Effector CD8-positive, alpha-beta T cell (primary cell): ENCODE measurements around the gene MYO1B.

ENCODE experiments used
- DNase-seq: peaks from one replicate; lab custom pipeline; 2025; lab: John Stamatoyannopoulos, UW

The MYO1B gene

DNA sequence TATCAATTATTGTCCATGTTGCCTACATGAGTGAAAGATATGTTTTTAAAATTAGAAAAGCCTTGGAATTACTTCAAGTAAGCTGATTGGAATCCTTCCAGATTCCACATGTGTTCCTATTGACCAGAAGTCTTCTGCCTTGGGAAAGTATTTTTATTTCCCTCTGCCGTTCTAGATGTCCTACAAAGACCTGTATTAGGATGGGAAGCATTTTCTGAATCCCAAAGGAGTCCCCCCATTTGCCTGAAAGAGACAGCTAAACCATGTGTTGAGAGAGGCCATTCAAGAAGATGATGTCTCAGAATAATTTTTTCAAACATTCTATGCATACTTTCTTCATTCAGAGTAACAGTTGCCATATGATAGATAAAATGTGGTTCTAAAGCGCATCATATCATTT is 19.0 kb upstream of the MYO1B start:
- no peak for DNase-seq

DNA sequence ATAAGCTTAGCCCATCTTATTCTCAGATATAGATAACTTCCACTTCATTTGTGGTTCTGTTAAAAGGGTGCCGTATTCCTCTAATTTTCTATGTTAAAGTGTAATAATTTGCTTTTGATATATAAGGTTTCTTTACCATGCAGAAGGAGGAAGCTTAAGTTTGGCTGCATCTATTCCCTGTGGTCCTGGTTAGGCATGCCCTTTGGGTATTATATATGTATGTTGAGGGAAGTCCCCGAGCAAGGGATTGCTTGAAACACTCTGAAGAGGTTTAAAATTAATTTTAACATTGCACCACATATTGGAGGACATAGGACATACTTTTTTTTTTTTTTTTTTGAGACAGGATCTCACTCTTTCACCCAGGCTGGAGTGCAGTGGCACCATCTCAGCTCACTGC is 16.9 kb upstream of the MYO1B start:
- no peak for DNase-seq

DNA sequence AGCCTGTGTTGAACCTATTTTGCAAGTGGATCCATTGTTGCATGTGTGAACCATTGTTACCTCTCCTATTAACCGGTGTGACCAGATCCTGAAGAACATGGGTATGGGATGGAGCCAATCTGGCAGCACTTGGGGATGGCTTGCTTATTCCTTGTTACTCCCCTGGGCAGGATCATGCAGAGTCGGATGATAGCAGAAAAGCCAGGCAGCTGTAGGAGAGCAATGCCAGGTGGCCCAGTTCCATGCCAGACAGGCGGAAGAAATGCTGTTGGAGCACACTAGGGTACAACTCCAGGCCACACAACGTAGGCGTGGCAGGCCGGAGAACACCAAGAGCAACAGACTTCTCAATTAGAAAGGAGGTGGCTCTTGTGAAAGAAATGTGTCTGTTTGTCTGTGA is 16.3 kb upstream of the MYO1B start:
- DNase-seq, result no peak

DNA sequence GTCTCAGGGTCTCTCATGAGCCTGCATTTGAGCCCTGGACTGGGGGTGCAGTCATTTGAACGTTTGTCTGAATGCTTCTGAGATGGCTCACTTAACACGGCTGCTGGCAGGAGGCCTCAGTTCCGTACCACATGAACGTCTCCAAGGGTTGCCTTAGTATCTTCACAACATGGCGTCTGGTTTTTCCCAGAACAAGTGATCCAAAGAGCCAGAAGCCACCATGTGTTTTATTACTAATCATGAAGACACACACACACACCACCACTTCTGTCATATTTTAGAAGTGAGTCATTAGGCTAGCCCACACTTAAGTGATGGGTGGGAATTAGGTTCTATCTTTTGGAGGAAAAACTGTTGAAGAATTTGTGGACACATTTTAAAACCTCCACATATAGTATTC is 15.0 kb upstream of the MYO1B start:
- DNase-seq, result no peak

DNA sequence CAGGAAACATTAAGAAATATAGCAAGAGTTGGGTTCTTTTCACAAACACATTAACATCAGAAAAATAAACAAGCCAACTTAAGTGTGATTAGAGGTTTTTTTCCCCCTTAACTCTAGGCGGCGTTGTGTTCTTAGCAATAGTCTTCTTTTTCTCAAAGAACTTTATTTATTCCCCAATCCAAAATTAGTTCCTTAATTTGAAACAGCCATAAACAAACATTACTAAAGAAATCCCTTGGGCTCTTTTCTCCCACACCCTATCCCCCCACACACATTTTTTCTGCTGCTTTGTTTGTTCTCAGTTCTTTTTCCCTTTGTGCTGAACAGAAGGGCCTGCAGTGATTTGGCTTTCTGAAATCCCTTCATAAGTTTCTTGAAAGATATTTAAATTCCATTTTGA is 13.2 kb upstream of the MYO1B start:
- DNase-seq, result no peak

DNA sequence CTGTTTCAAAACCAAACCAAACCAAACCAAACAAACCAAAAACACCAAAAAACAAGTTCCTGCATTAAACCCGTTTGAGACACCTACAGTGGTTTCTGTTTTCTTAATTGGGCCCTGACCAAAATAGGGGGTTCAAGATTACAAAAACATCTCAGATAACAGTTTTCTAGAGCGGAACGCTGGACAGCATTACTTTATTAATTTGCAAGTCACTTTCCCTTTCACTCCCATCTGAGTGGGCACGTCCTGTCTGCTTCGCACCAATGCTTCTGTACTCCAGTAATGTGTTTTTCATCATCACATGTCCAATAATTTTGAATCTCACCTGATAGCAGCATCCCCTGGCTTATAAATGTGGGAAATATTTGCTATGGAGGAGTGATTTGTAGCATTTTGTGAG is 11.7 kb upstream of the MYO1B start:
- DNase-seq, result no peak

DNA sequence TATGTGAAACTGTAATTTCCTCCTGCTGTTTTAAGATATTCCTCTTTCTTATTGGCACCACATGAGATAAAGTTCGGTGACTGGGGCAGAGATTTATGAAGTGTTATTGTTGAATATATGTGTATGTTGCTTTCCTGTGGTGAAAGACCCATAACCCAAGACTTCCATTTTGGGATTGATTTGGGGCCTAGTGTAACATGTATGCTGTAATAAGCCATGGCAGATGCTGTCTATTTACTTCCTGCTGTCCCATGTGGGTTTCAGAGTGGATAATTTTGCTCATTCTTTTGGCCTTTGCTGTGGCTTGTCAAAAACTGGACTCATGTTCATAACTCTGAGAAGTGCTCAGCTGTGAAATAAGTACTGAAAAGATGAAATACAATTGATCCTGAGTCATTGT is 10.8 kb upstream of the MYO1B start:
- DNase-seq, result no peak

DNA sequence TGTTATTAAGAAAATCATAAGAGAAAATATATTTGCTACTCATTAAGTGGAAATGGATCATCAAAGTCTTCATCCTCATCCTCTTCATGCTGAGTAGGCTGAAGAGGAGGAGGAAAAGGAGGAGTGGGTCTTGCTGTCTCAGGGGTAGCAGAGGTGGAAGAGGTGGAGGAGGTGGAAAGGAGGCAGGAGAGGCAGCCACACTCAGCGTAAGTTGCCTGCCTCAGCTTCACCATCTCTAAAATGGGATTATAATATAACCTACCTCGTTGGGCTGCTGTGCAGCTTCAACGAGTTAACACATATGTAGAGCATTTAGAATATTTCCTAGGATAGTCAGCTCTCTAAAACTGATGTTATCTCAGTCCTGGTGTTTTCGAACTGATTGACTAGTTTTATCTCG is 4.3 kb upstream of the MYO1B start:
- DNase-seq, result no peak

DNA sequence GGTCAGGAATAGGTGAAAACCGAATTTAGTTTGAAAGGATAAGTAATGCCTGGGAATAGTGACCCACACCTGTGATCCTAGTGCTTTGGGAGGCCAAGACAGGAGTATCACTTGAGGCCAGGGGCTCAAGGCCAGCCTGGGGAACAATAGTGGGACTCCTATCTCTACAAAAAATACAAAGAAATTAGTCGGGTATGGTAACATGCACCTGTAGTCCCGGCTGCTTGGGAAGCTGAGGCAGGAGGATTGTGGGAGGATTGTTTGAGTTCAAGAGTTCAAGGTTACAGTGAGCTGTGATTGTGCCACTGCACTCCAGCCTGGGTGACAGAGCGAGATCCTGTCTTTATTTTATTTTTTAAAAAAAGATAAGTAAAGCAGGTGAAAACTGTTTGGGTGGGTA is 3.8 kb upstream of the MYO1B start:
- DNase-seq, result no peak

DNA sequence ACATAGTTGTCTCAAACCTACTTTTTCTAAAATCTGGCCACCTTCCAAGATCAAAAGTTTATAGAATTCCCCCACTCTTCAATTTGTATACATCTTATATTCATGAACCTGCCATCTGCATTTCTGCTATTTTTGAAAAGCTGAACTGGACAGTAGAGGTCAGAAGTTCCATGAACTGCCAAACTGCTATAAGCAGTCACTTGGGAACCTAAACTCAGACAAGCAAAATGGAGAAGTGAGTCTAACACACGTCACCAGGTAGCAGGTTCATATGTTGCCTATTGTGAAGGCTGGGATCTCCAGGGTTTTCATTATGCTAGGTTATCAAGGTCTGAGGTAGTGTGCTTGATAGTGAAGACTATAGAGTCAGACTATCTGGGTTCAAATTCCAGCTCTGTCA is 2.0 kb upstream of the MYO1B start:
- DNase-seq, result no peak

DNA sequence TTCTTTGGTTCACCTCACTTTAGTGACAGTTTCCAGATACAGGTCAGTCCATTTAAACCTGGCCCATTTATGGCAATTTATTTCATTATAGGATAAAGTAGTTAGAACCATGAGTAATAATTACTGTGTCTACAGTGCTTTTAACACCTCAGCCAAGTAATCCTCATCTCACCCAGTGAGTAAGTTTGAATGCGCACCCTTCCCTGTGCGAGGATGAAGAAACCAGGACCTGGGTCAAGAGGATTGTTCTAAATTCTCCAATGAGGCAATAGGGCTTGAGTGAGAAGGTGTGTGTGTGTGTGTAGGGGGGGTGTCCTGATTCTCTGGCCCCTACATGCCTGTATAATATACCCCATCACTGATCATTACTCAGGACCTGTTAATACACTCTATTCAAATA is 854 bp upstream of the MYO1B start:
- DNase-seq, result no peak

DNA sequence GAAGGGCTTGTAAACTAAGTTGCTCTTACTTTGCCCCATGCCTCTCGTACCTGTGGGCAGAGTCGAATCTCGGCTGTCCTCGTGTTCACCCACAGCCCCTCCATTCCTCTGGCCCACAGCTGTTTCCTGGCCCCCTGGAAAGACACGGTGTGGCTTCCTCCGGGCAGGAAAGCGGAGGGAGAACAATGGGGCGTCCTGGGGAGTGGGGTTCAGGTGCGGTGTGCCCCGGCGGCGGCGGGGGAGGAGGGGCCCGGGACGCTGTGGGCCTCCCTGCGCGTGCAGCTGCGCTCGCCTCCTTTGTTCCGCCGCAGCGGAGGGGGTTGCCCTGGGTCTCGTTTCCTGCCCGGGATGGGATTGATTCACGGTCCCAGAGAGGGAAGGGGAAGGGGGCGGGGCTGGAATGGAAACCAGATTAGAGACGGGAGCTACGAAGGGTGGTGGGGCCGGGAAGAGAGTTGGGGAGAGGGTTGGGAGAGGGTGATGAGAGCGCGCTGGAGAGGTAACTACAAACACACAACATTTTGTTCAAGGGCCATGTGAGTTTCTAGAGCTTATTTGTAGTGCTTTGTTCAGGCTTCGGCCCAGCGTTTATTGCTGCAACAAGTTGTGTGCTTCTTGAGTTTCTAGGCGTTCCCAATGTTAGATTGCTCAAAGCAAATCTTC is 796 bp downstream of the MYO1B start:
- no peak for DNase-seq

DNA sequence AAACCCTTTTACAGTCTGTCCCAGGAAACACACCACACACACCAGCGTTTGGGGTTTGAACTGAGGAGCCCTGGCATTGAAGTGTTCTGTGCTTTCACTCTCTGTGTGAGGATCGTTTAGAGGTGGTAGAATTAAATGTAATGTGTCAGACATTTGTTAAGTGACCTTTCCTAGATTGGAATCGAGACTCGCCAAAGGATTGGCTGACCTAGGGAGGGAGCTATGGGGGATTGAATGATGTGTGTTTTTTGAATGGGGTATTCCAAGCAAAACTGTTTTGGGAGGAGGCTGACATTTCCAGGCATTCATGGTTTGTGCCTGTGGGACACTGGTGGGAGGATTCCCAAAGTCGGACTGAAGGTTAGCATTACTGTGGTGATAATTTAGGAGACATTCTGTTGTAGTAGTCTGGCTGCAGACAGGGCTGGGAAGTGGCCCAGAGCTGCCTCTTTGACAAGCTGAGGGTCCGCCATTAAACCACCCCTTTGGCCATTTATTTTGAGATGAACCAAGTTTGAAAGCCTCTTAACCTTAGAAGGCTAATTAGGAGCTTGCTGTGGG is 1.7 kb downstream of the MYO1B start:
- no peak for DNase-seq

DNA sequence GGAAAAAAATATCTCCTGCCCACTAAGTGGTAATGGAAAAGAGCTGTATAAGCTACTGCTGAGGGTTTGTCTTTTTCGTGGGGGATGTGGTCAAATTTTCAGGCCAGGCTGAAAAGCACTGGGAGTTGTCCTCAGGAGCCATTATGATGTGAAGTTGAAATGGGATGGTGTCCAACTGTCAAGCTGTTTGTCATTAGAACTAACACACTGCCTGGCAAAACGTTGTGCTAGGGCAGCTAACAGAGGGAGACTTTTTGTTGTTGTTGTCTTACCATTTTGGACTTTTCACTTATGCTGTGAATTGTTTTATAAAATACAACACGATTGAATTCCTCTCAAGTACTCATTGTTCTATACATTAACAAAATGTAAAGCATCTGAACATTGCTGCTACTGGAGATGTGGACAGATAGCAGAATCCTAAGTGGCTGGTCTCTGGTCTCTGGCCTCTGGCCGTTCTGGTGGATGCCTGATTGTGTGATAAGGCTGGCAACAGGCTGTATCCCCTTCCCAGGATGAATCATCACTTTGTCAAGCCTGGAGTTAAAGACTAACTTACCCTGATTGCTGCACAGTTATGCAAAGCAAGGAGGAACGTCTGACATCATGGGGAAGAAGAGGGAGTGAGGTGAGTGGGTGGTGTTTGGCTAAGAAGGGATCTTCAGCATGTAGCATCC is 2.3 kb downstream of the MYO1B start:
- DNase-seq, result no peak

DNA sequence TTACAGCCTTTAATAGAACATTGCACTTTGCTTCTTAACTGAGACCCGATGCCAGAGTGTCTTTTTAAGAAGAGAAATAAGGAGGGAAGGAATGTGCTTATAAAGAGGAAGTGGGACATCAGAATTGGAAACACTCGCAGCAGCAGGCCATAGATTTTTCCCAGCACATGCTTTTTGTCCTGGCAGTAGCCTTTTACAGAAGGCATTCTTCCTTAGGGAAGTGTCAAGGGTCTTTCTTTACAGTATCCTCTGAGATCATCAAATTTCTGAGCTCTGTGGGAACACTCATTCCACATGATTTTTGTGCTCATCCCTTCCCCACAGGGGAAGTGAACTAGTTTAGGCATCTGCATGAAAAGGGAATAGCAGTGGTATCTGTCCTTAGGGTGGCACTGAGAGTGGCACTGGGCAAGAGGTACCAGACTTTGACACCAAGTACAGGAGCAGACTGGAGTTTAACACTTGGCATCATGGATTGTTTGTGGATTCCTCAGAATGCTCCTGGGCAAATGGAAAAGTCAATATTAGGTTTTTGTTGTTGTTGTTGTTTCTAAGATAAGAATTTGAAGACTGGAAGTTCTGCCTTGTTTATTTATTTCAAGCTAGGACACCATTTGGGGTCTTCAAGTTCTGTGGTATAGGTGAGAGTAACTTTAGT is 4.1 kb downstream of the MYO1B start:
- DNase-seq, result no peak

DNA sequence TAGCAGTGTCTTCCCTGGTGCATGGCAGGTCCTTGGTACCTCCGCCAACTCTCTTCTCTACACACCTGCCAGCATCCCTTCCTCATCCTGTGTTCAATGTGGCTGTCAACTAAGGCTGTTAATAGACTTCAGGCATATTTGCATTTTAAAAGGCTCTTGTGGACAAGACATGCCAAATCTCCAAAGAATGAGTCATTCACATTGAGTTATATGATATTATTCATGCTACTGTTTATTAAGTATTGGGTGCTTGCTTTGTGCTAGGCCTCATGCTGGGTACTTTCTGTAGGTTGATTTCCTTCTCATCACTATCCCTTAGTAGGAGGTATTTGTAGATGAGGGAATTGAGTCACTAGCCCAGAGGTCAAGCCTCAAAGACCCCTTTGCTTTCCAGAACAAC is 5.2 kb downstream of the MYO1B start:
- no peak for DNase-seq

DNA sequence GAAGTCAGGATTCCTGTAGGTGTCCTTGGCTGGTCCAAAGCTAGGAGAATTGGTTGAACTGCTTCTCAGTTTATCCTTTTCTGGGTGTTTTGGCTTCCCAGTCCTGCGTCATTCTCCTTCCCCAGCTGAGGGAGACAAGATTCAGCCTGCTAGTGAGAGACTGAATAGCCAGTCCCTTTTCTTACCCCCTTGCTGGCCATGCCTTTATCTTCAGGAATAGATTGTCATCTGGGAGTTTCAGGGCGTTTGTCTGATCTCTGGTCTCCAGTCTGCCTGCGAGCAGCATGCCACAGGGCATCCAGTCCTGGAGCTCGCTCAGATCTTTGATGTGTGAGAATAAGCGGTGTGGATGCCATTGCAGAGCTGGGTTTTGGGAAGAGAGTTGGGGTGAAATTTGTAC is 5.8 kb downstream of the MYO1B start:
- DNase-seq, result no peak

DNA sequence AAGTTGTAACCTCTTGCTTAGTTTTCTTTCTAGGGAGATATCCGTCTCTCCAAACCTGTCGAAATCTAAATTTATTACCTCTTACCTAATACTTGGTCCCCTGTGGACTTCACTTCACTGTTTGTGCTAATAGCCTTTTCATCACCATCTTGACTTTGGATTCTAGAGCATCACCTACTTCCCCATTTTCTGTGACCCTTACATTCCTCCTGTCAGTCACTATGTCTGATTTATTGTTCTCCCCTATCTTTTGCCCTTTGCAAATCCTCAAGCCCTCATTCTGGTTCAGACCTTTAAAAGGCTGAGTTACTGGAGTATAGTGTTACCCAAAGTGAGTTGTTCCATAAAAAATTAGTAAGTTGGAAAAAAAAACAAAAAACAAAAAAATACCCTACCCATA is 7.5 kb downstream of the MYO1B start:
- no peak for DNase-seq

DNA sequence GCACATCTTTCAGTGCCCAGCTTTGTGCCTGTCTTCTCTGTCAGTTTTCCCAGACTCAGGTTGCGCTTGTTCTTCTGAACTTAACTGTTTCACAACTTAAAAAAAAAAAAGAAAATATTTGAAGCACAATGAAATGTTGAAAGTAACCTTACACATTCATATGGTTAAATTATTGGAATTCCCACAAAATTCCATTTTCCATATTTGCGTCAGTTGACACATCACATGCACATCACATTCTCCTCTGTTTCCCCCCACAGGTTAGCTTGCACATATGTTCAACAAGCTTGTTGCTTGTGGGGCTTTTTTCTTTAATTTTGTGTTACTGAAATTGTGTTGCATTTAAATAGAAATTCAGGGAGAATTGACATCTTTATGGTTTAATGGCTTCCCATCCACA is 8.3 kb downstream of the MYO1B start:
- no peak for DNase-seq

DNA sequence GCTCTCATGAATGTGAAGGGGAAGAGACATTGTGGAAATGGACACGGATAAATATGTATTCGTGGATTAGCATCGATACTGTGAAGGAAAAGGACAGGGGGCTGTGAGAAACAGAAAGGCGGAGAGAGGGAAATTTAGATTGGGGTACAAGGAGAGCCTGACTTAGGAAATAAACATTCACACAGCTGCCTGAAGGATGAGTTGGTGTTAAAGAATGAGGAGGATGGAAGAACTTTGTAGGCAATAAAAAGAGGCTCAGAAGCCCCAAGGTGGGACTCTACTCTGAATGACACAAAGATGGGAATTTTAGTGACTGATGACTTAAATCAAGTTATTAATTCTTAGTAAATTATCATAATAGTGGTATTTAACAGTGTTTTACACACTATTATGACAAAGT is 10.1 kb downstream of the MYO1B start:
- DNase-seq, result no peak

DNA sequence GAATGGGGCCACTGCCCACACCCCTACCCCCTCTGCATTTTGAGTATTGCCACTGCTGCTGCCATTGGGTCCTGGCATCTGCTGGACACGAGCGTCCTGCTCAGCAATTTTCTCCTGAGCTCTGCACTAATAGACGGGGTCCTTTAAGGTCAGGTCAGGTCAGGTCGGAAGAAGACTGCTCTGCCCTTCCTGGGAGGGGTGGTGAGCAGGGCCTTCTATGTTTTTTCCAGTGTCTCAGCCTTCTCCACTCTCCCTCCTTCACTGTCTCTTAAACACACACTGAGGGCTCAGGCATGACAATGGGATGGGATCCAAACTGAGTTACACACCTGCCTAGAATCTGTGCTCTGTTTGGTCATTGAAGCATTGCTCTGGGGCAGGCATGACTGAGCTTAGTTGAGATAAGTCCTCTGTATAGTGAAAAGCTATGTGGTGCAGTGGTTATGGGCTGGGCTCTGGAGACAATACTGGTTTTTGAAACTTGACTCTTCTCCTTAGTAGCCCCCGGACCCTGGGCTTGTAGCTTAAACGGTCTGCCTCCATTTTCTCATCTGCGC is 10.6 kb downstream of the MYO1B start:
- DNase-seq, result no peak

DNA sequence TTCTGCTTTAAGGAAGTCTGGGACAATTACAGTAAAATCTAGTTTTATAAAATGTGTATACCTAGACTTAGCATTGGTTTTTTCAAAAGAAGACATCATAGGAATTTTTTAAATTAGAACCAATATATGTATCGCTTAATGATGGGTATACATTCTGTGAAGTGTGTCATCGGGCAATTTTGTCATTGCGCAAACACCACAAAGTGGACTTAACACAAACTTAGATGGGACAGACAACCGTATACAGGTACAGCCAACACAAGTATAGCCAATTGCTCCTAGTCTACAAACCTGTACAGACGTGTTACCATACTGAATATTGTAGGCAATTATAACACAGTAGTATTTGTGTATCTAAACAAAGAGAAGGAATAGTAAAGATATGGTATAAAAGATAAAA is 12.7 kb downstream of the MYO1B start:
- no peak for DNase-seq

DNA sequence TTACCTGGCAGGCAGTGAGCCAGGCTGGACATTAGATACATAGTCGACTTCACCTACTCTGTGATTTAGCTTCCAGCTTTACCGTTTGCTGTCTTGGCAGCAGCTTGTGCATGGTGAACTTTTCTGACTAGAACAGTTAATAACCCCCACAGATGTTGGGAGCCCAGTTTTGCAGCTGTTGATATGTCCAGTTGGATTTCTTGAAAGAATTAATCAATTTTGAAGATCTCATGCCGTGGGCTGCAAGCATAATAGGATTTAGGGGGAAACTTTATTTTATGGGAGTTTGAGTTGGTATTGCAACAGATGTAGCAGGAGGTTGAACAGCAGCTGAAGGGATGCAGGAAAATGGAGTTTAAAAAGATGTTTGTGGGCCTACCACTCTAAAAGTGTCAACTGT is 13.8 kb downstream of the MYO1B start:
- no peak for DNase-seq
